Mesothelial cell of epicardium (in vitro differentiated cells): ENCODE data around the gene TUBAL3. TPM values are rescaled to one million over a fixed set of nuclear protein-coding genes. Genes with fewer than 3 reads are reported as not detected.
"Not testable (repeated sequence)": the region's sequence is repeated elsewhere in the genome, so short reads cannot be mapped to it uniquely, and the experiment has no call there.

ENCODE experiments used
- DNase-seq, 2 experiments: peaks; one replicate each; pipeline ENCODE4 v3.0.0; 2021; ENCODE audit warnings: low spot score in 2 of 2; ENCODE audit not compliant: unreplicated experiment in 2 of 2
- H3K27ac Mint-ChIP-seq: 2 replicates; pipeline ENCODE4 v1.8.0; 2021; ENCODE audit warnings: mixed read lengths
- H3K27me3 Mint-ChIP-seq: 2 replicates; pipeline ENCODE4 v1.8.0; 2021; ENCODE audit warnings: low read depth, mixed read lengths
- H3K36me3 Mint-ChIP-seq: 2 replicates; pipeline ENCODE4 v1.8.0; 2021; ENCODE audit warnings: mixed read lengths
- H3K4me1 Mint-ChIP-seq: 2 replicates; pipeline ENCODE4 v1.8.0; 2021; ENCODE audit warnings: mixed read lengths
- H3K4me3 Mint-ChIP-seq: 2 replicates; pipeline ENCODE4 v1.8.0; 2021; ENCODE audit warnings: mild to moderate bottlenecking, moderate library complexity, mixed read lengths
- H3K9me3 Mint-ChIP-seq: 2 replicates; pipeline ENCODE4 v1.8.0; 2021; ENCODE audit warnings: mixed read lengths
- total RNA-seq: library from RNA; stranded (reverse); gene quantifications from 3 replicates; pipeline ENCODE4 v1.2.1, GENCODE V29; 2021
- TF ChIP-seq, protein P1 (sequence below): fragments of 200-600 bp; sonication (generic); IDR thresholded peaks from one replicate; pipeline ENCODE4 v1.5.0; 2021; ENCODE audit warnings: antibody characterized with exemption; ENCODE audit not compliant: unreplicated experiment

The TUBAL3 gene
- total RNA-seq, 1 donor from 2014 or later, result 0.11 TPM

GRCh38 chr10:5390607-5391205, 13.9 kb downstream of the TUBAL3 start:
- H3K4me3 Mint-ChIP-seq, result no peak overlapping the region
- DNase-seq, result no peak
- TF ChIP-seq, protein P1, sequence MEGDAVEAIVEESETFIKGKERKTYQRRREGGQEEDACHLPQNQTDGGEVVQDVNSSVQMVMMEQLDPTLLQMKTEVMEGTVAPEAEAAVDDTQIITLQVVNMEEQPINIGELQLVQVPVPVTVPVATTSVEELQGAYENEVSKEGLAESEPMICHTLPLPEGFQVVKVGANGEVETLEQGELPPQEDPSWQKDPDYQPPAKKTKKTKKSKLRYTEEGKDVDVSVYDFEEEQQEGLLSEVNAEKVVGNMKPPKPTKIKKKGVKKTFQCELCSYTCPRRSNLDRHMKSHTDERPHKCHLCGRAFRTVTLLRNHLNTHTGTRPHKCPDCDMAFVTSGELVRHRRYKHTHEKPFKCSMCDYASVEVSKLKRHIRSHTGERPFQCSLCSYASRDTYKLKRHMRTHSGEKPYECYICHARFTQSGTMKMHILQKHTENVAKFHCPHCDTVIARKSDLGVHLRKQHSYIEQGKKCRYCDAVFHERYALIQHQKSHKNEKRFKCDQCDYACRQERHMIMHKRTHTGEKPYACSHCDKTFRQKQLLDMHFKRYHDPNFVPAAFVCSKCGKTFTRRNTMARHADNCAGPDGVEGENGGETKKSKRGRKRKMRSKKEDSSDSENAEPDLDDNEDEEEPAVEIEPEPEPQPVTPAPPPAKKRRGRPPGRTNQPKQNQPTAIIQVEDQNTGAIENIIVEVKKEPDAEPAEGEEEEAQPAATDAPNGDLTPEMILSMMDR, result no peak
- peaks cover 51% of the 10 kb centered on the region for H3K9me3 Mint-ChIP-seq
- H3K27me3 Mint-ChIP-seq, result no peaks in the 10 kb centered on the region
- no peak overlapping the region for H3K27ac Mint-ChIP-seq
- no peaks in the 10 kb centered on the region for H3K4me1 Mint-ChIP-seq
- H3K36me3 Mint-ChIP-seq, result peaks cover 3% of the 10 kb centered on the region

DNA sequence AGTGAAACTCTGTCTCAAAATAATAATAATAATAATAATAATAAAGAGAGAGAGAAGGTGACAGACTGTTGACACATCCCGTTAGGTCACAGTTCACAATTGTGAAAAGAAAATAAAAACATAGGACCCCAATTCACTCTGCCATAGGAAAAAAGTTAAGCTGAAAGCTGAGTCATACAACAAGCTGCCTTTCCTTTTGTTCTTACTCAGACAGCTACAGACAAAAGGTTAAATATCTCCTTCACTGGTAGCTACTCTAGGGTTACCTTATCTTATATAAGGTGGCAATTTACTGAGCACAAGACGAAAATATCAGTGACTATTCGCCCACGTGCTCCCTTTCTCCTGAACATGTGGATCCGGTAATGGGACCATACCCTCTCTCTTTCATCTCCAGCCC, 17.5 kb downstream of the TUBAL3 start:
- no peak for DNase-seq
- H3K27me3 Mint-ChIP-seq, result no peaks in the 10 kb centered on the region

GRCh38 chr10:5385224-5385623, 19.4 kb downstream of the TUBAL3 start:
- TF ChIP-seq, protein P1, result no peak
- Mint-ChIP-seq H3K9me3 (peaks cover 19% of the 10 kb centered on the region), H3K36me3 (no peaks in the 10 kb centered on the region), H3K27ac (no peak overlapping the region), H3K4me3 (no peak overlapping the region), H3K27me3 (no peaks in the 10 kb centered on the region), H3K4me1 (no peaks in the 10 kb centered on the region)
- DNase-seq, result no peak

More for the DNA sequence above, 17.5 kb downstream of the TUBAL3 start:
- Mint-ChIP-seq H3K4me3 (no peak overlapping the region), H3K9me3 (peaks cover 39% of the 10 kb centered on the region), H3K4me1 (no peaks in the 10 kb centered on the region), H3K36me3 (peaks cover 3% of the 10 kb centered on the region), H3K27ac (no peak overlapping the region)
- TF ChIP-seq, protein P1, result no peak

DNA sequence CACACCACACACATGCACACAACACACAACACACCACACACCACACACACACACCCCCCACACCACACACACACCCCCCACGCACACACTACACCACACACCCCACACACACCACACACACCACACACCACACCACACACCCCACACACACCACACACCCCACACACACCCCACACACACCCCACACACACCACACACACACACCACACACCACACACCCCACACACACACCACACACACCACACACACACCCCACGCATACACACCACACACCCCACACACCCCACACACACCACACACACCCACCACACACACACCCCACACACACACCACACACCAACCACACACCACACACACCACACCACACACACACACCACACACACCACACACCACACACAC, 23.4 kb downstream of the TUBAL3 start:
- Mint-ChIP-seq H3K4me3 (no peak overlapping the region), H3K27ac (no peak overlapping the region), H3K9me3 (peaks cover 4% of the 10 kb centered on the region), H3K36me3 (no peaks in the 10 kb centered on the region), H3K27me3 (no peaks in the 10 kb centered on the region), H3K4me1 (no peaks in the 10 kb centered on the region)
- no peak for DNase-seq
- TF ChIP-seq, protein P1, result no peak

- not testable (repeated sequence) for H3K27ac Mint-ChIP-seq, H3K36me3 Mint-ChIP-seq, H3K27me3 Mint-ChIP-seq
Observed at GRCh38 chr10:5380395-5380794, 24.2 kb downstream of the TUBAL3 start.

DNA sequence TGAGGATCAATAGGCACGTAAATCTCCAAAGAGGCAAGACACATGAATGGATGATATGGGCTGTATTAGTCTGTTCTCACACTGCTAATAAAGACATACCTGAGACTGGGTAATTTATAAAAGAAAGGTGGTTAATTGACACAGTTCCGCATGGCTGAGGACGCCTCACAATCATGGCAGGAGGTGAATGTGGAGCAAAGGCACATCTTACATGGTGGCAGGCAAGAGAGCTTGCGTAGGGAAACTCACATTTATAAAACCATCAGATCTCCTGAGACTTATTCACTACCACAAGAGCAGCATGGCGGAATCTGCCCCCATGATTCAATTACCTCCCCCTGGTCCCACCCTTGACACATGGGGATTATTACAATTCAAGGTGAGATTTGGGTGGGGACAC, 25.4 kb downstream of the TUBAL3 start:
- H3K27me3 Mint-ChIP-seq, H3K36me3 Mint-ChIP-seq, H3K9me3 Mint-ChIP-seq, H3K4me1 Mint-ChIP-seq, H3K27ac Mint-ChIP-seq, DNase-seq, H3K4me3 Mint-ChIP-seq: not testable (repeated sequence)

More at GRCh38 chr10:5380395-5380794, 24.2 kb downstream of the TUBAL3 start:
- not testable (repeated sequence) for H3K9me3 Mint-ChIP-seq, H3K4me1 Mint-ChIP-seq, H3K4me3 Mint-ChIP-seq, DNase-seq

DNA sequence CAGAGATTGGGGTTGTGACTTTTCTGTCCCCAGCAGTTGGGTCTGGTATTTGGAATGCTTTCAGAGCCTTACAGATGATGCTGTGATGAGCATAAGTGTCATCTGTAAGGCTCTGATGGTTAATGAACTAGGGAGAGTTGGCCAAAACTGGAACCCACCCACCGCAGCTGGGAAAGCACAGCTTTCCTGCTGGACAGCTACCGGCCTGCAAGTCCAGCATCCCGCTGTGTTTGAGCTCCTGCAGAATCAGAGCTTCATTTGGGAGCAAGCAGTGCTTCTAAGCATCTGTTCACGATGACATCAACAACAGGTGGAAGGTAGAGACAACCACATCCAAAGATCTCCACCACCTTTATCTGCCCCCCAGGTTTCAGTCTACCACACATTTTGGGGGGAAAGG, 28.2 kb downstream of the TUBAL3 start:
- Mint-ChIP-seq H3K9me3 (peaks cover 4% of the 10 kb centered on the region), H3K36me3 (no peaks in the 10 kb centered on the region), H3K27me3 (peaks cover 3% of the 10 kb centered on the region), H3K4me1 (no peaks in the 10 kb centered on the region), H3K4me3 (no peak overlapping the region), H3K27ac (no peak overlapping the region)
- DNase-seq, result no peak
- TF ChIP-seq, protein P1, result no peak
